Peyer's patch (tissue), 4 donors: ENCODE data around the gene PDE3A. TPM values are rescaled to one million over a fixed set of nuclear protein-coding genes. Genes with fewer than 3 reads are reported as not detected.

ENCODE experiments used
- DNase-seq, 3 donors: peaks; one replicate each; pipeline ENCODE4 v3.0.0-alpha.2; 2017 to 2019
- H3K27ac ChIP-seq, 4 donors: fragments of 200-600 bp; sonication (generic); one replicate each; pipeline ENCODE4 v1.5.1; 2016 to 2019
- H3K27me3 ChIP-seq, 2 donors: fragments of 200-600 bp; sonication (generic); one replicate each; pipeline ENCODE4 v1.5.1; 2019
- H3K36me3 ChIP-seq, 3 donors: fragments of 200-600 bp; sonication (generic); one replicate each; pipeline ENCODE4 v1.5.1; 2016 to 2019
- H3K4me1 ChIP-seq, 4 donors: fragments of 200-600 bp; sonication (generic); one replicate each; pipeline ENCODE4 v1.5.1; 2016 to 2019
- H3K4me3 ChIP-seq, 4 donors: fragments of 200-600 bp; sonication (generic); 1 replicate in 3 of 4; 2 replicates in 1 of 4; pipeline ENCODE4 v1.5.1; 2016 to 2019; ENCODE audit warnings: mild to moderate bottlenecking in 1 of 4
- H3K9me3 ChIP-seq, 4 donors: fragments of 200-600 bp; sonication (generic); one replicate each; pipeline ENCODE4 v1.5.1; 2016 to 2019; ENCODE audit warnings: mild to moderate bottlenecking in 1 of 4
- POLR2A ChIP-seq, 2 donors: fragments of 450-650 bp; IDR thresholded peaks; one replicate each; pipeline ENCODE4 v1.5.1; 2017; ENCODE audit warnings: antibody characterized with exemption in 2 of 2, mild to moderate bottlenecking in 2 of 2, moderate library complexity in 2 of 2
- total RNA-seq, 4 donors: library from RNA; depleted of rRNA; stranded (reverse); fragments of >200 nt; gene quantifications; one replicate each; pipeline ENCODE4 v1.1.0, GENCODE V29; 2016
- TF ChIP-seq, protein P1 (sequence below), 6 experiments: fragments of 450-650 bp in 4 of 6; fragments of 200-600 bp in 2 of 6; sonication (generic) in 1 of 6; IDR thresholded peaks; one replicate each; pipeline ENCODE4 v1.5.1; 2017 to 2019; ENCODE audit warnings: antibody characterized with exemption in 6 of 6, mild to moderate bottlenecking in 3 of 6, moderate library complexity in 1 of 6

Gene PDE3A
- total RNA-seq, 4 donors from 2014 or later: 17.3 to 144 (median 120) TPM

DNA sequence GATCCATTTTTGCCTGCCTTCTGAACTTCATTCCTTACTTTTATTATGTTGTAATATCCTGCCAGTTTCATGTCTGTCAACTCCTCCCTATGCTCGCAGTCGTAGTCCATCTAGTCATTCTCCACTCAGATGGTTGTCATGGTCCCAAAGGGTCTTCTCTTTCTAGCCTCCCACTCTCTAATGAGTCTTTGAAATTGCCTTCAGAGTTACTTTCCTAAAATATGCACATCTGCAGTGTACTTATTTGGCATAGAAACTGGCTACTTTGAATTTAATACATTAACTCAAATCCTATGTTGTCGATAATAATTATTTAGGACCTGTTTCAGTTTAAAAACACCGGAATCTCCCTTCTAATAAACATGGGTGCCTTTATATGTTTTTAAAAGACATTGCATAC, 101.0 kb downstream of the PDE3A start:
- Histone ChIP-seq H3K4me1 (peaks cover 0 to 8% (median 0%) of the 10 kb centered on the region in 4 donors), H3K27ac (no peak overlapping the region), H3K36me3 (no peaks in the 10 kb centered on the region), H3K9me3 (no peaks in the 10 kb centered on the region), H3K27me3 (no peaks in the 10 kb centered on the region), H3K4me3 (no peak overlapping the region)
- TF ChIP-seq POLR2A (IDR thresholded peaks at IDR 0.05): no peak
- TF ChIP-seq, protein P1, sequence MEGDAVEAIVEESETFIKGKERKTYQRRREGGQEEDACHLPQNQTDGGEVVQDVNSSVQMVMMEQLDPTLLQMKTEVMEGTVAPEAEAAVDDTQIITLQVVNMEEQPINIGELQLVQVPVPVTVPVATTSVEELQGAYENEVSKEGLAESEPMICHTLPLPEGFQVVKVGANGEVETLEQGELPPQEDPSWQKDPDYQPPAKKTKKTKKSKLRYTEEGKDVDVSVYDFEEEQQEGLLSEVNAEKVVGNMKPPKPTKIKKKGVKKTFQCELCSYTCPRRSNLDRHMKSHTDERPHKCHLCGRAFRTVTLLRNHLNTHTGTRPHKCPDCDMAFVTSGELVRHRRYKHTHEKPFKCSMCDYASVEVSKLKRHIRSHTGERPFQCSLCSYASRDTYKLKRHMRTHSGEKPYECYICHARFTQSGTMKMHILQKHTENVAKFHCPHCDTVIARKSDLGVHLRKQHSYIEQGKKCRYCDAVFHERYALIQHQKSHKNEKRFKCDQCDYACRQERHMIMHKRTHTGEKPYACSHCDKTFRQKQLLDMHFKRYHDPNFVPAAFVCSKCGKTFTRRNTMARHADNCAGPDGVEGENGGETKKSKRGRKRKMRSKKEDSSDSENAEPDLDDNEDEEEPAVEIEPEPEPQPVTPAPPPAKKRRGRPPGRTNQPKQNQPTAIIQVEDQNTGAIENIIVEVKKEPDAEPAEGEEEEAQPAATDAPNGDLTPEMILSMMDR (IDR thresholded peaks at IDR 0.05): no peak
- DNase-seq: no peak

DNA sequence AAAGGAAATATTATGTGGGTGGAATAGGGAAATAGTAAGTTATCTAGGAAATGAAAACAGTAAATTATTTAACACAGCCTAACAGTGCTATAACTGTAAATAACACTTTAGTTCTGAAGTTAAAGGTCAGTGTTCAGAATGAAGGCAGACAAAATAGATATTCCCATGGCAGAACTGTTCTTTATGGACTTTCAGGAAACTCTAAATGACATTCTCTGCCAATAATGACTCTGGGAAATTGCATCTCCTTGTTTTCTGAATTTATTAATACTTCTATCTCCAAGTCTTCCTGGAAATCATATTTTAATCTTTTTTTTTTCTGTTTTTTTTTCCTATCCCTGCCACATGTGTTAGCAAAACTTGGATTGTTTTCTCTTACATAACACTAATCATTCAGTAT, 101.4 kb downstream of the PDE3A start:
- H3K36me3 ChIP-seq: no peaks in the 10 kb centered on the region
- H3K27ac ChIP-seq: no peak overlapping the region
- no peaks in the 10 kb centered on the region for H3K9me3 ChIP-seq
- H3K27me3 ChIP-seq: no peaks in the 10 kb centered on the region
- TF ChIP-seq, protein P1 (IDR thresholded peaks at IDR 0.05): no peak
- no peak for TF ChIP-seq POLR2A (IDR thresholded peaks at IDR 0.05)
- no peak for DNase-seq
- peaks cover 0 to 8% (median 0%) of the 10 kb centered on the region in 4 donors for H3K4me1 ChIP-seq
- no peak overlapping the region for H3K4me3 ChIP-seq

DNA sequence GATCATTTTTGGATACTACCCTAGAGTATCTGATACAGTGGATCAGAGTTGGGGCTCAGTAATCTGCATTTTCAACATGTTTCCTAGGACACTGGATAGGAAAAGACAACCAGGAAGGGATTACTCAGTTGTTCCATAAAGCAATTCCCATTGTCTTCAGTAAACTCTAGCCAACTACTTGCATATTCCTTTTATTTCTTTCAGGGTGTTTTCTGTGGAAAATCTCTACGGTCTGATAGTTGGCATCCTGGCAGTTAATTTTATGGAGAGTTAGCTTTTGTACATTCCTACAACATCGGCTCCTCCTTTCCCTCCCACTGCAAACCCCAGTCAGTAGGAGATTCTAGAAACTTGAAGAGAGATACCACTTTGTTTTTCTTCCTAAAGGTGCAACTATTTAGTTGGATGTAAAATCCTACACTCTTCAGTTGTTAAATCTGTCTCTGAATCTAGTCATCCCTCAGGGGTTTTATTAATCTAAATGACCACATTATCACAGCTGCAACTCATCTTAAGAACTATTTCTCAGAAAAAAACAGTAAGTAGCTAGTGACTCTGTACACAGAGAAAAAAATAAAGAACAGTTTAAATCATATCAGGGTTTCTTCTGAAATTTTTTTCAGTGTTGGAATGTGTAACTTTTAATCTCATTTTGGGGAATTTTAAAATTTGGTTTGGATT, 103.9 kb downstream of the PDE3A start:
- no peaks in the 10 kb centered on the region for H3K27me3 ChIP-seq
- no peak overlapping the region for H3K27ac ChIP-seq
- no peak for TF ChIP-seq POLR2A (IDR thresholded peaks at IDR 0.05)
- TF ChIP-seq, protein P1 (IDR thresholded peaks at IDR 0.05): no peak
- H3K9me3 ChIP-seq: no peaks in the 10 kb centered on the region
- H3K4me3 ChIP-seq: no peak overlapping the region
- H3K4me1 ChIP-seq: no peaks in the 10 kb centered on the region
- H3K36me3 ChIP-seq: no peaks in the 10 kb centered on the region
- DNase-seq: no peak

DNA sequence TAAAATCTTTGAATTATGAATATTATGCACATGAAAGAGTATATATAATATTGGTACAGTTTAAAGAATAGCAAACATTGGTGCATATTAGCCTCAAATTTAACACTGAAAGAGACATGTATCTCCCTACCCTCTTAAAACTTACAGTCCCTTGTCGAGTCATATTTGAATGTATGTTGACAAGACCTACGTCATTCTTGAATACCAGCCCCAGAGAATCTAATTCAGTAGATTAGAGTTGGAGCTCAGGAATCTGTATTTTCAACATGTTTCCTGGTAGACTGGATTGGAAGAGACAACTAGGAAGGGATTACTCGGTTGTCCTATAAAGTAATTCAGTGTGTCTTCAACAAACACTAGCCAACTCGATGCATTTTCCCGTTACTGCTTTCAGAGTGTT, 104.8 kb downstream of the PDE3A start:
- no peak for DNase-seq
- no peak overlapping the region for H3K27ac ChIP-seq
- H3K4me1 ChIP-seq: no peaks in the 10 kb centered on the region
- H3K36me3 ChIP-seq: no peaks in the 10 kb centered on the region
- TF ChIP-seq, protein P1 (IDR thresholded peaks at IDR 0.05): no peak
- TF ChIP-seq POLR2A (IDR thresholded peaks at IDR 0.05): no peak
- no peak overlapping the region for H3K4me3 ChIP-seq
- H3K9me3 ChIP-seq: no peaks in the 10 kb centered on the region
- H3K27me3 ChIP-seq: no peaks in the 10 kb centered on the region

DNA sequence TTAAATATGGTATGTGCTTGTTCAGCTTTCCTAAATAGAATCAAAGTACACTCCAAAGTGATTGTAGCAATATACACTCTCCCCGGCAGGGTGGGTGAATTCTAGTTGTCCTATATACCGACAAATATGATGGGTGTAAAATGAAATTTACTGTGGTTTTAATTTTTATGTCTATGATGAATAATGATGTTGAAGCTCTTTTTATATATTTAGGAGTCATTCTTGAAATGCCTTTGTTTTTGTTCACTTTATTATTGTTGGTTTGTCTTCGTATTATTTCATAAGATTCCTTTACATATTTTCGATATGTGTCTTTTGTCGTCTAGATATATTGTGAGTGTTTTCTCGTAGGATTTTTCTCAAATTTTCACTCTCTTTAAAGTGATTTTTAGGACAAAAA, 105.7 kb downstream of the PDE3A start:
- Histone ChIP-seq H3K4me1 (no peaks in the 10 kb centered on the region), H3K4me3 (no peak overlapping the region), H3K27ac (no peak overlapping the region), H3K9me3 (no peaks in the 10 kb centered on the region), H3K27me3 (no peaks in the 10 kb centered on the region), H3K36me3 (no peaks in the 10 kb centered on the region)
- DNase-seq: no peak
- TF ChIP-seq, protein P1 (IDR thresholded peaks at IDR 0.05): no peak
- no peak for TF ChIP-seq POLR2A (IDR thresholded peaks at IDR 0.05)
